NCI-H146 treated with DMSO at 0.1 percent for 48 hours (cell line): Measurements from ENCODE around the gene RAB1A.
A peak's percentile ranks its signal among the peaks of the same experiment; 100 is the strongest.

ENCODE experiments used
- DNase-seq: peaks from one replicate; lab custom pipeline; 2025; ENCODE audit not compliant: unreplicated experiment; lab: John Stamatoyannopoulos, UW

RAB1A gene

GRCh38 chr2:65062843-65063825 is 66.8 kb downstream of the RAB1A start:
- DNase-seq = no peak

GRCh38 chr2:65061910-65062339 is 68.0 kb downstream of the RAB1A start:
- DNase-seq = no peak

- no peak for DNase-seq
These were observed 68.6 kb downstream of the RAB1A start for GRCh38 chr2:65061146-65061909.

GRCh38 chr2:65059071-65059470 is 70.8 kb downstream of the RAB1A start:
- no peak for DNase-seq

- no peak for DNase-seq
These were observed 72.4 kb downstream of the RAB1A start for GRCh38 chr2:65057391-65058052.

- no peak for DNase-seq
These were observed 72.9 kb downstream of the RAB1A start for GRCh38 chr2:65057054-65057375.

- peak; percentile 93 for DNase-seq
These were observed 73.5 kb downstream of the RAB1A start, which contains the start of gene CEP68 for GRCh38 chr2:65056215-65057053. CEP68 (plus strand) TSS chr2:65056416; CDS start chr2:65069445, 13,029 bp downstream.

- DNase-seq = peak; percentile 68
These were observed 74.3 kb downstream of the RAB1A start for GRCh38 chr2:65055422-65056214.

- DNase-seq = no peak
These were observed 75.0 kb downstream of the RAB1A start for GRCh38 chr2:65054749-65055421.

- no peak for DNase-seq
These were observed 76.7 kb downstream of the RAB1A start for GRCh38 chr2:65053199-65053598.

- no peak for DNase-seq
These were observed 79.0 kb downstream of the RAB1A start for GRCh38 chr2:65050931-65051330.

GRCh38 chr2:65049010-65049639 is 80.8 kb downstream of the RAB1A start:
- peak; percentile 43 for DNase-seq

- no peak for DNase-seq
These were observed 83.1 kb downstream of the RAB1A start for GRCh38 chr2:65046633-65047407.

- no peak for DNase-seq
These were observed 84.3 kb downstream of the RAB1A start for GRCh38 chr2:65045651-65046050.

- no peak for DNase-seq
These were observed 85.7 kb downstream of the RAB1A start for GRCh38 chr2:65044097-65044735.

GRCh38 chr2:65043001-65043400 is 86.9 kb downstream of the RAB1A start:
- DNase-seq = no peak
